Activated CD4-positive, alpha-beta T cell treated with anti-CD3 and anti-CD28 coated beads, Interleukin-2, amount 50 U/mL, for 24 hours (primary cell): ENCODE data around the gene SPSB4.

ENCODE experiments used
- DNase-seq, 2 donors: peaks; one replicate each; pipeline ENCODE4 v3.0.0-alpha.2; 2020; ENCODE audit warnings: low read depth in 1 of 2, low spot score in 1 of 2

Gene SPSB4

GRCh38 chr3:141150081-141150830 is 99.1 kb downstream of the SPSB4 start:
- no peak for DNase-seq

GRCh38 chr3:141150931-141151330 is 99.8 kb downstream of the SPSB4 start:
- DNase-seq = no peak

DNA sequence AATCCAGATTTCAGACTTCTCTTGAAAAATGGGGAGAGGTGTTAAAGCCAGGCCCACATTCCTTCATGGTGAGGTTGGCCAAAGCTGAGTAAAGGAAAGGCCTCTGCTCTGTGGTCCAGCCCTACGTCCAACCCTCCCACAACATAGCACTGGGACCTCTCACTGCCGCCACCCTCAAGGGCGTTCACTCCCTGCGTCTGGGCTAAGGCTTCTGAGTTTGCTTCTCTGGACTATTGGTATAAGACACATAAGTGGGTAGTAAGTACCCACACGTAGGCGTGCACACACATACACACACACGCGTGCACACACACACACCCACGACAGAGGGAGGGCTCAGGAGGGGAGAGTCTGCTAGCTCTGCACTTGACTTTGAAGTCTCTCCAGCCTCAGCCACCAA is 100.3 kb downstream of the SPSB4 start:
- DNase-seq = no peak

DNA sequence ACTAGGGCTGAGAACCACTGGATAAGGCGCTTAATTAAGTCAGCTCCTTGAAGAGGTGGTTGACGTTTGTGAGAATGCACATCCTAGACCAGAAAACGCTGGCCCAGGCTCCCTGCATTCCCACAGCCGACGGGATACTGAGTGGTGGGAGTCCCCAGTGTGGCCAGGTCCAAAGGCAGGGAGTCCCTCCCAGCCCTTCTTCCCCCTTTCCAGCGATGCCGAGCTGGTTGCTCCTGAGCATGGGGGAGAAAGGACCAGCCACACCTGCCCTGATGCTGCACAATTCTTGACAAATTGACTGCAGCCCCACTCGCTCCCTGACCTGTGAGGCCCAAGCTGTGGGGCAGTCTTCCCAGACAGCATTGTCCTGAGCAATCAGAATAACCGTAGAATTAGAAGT is 101.0 kb downstream of the SPSB4 start:
- DNase-seq = no peak

DNA sequence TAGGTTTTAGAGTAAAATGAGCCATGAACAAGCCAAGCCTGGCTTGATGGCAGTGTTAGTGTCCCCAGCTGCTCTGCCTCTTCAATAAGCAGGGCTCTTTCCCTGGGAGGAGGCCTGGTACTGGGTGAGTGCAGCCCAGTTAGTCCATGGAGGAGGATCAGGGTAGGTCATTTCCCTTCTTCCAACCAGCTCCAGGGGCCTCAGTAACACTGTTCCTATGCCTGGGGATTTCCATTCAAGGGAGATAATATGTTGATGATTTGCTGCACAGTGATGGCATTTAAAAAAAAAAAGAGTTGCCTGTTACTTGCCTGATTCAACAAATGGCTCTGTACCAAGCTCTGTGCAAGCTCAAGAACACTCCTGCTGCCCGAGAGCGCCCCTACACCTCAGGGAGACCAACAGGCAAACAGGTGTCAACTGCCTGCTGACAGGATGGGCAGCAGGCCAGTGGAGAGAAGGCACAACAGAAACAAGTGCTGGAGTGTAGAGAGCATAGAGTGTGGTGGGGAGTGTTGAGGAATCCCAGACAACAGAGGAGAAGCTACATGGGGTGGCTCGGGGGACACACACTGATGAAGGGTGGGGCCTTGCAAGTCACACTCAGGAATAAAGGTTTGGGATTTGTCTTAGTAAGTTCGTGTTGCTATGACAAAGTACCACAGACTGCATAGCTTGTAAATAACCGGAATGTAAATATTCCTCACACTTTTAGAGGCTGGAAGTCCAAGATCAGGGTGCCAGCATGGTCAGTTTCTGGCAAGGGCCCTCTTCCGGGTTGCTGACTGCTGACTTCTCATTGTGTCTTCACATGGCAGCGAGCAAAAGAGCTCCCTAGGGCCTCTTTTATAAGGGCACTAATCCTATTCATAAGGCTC is 101.9 kb downstream of the SPSB4 start:
- DNase-seq = no peak

DNA sequence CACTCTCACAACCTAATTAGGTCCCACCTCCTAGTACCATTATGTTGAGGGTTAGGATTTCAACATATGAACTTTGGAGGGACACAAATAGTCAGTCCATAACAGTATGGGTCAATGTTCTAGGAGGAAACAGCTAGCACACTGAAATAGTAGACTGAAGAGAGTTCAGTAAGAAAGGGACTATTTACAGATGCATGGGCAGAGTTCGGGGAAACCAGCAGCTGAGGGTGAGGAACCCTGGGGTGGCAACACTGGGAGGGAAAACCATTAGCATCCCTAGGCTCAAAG is 102.5 kb downstream of the SPSB4 start:
- no peak for DNase-seq

DNA sequence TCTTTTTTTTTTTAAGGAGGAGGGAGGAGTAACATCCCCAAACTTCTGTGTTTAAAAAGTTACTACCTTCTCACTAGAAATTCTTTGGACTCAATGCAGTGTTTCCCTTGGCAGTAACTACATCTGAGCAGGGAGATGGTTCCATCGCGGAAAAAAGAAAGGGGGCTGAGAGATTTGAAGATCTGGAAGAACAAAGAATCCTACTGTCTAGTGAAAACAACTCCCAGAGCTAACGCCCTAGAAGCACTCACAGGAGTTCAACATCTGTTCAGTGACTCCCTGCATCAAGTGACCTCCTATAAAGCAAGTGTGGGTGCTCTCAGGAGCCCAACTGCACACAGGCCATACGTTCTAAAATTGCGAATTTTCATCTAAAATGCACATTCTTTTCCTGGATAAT is 113.7 kb downstream of the SPSB4 start:
- DNase-seq = no peak

DNA sequence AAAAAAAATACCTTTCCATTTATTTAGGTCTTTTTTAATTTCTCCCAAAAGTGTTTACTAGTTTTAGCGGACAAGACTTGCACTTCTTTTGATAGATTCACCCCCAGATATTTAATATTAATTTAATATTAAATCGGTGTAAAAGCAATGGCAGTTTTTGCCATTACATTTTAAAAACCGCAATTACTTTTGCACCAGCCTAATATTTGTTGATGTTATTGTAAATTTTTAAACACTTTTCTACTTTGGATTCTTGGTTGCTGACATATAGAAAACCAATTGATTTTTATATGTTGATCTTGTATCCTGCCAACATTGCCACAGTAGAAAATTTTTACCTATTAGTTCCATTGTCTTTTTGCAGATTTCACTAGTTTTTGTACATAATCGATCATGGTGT is 116.5 kb downstream of the SPSB4 start:
- no peak for DNase-seq

GRCh38 chr3:141170678-141171295 is 119.6 kb downstream of the SPSB4 start:
- DNase-seq = no peak

GRCh38 chr3:141174674-141175073 is 123.5 kb downstream of the SPSB4 start:
- DNase-seq = no peak

DNA sequence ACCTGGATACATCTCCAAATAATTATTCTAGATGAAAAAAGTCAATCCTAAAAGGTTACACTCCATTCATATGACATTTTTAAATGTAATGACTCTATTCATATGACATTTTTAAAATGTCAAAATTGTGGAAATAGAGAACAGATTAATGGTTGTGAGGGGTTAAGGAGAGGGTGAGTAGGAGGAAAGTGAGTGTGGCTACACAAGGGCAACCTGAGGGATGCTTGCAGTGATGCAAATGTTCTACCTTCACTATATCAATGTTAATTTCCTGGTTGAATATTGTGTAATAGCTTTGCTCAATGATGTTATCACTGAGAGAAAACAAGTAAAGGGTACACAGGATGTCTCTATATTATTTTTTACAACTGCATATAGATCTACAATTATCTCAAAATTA is 125.6 kb downstream of the SPSB4 start:
- DNase-seq = no peak

DNA sequence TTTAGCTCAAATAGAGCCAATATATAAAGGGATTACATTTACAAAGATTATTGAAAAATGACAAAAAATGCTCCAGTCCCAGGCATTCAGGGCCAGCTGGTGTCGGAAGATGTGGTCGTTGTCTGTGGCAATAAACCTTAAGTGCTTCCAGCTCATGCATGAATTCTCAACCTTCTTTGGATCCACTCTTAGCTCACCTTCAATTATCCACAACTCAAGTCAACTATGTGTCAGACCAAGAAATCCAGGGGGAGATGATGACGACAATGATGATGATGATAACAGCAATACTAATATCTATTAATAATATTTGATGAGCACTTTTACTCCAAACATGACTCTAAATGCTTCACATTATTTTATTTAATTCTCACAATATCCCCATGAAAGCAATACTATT is 126.9 kb downstream of the SPSB4 start:
- no peak for DNase-seq

GRCh38 chr3:141178551-141178950 is 127.4 kb downstream of the SPSB4 start:
- no peak for DNase-seq

- DNase-seq = no peak
Measured at GRCh38 chr3:141179983-141180382, 128.8 kb downstream of the SPSB4 start.

DNA sequence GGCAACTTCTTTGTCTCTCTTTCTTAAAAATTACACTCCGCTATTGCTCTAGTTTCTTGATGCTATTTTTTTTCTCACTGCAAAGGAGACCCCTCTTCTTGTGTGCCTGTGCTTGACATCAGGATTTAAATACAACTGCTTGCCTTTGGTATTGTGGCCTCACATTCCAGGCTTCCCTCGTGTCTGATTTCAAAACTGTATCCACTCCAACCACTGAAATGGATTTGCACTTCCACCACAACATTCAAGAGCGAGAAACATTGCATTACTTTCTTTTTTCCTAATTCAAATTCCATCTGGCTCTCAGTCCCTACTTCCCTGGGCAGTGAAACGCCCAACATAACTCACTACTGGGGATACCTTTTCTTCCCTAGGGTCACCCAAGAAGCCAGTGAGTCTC is 130.0 kb downstream of the SPSB4 start:
- no peak for DNase-seq

- DNase-seq = no peak
Measured at GRCh38 chr3:141181819-141182218, 130.7 kb downstream of the SPSB4 start.

DNA sequence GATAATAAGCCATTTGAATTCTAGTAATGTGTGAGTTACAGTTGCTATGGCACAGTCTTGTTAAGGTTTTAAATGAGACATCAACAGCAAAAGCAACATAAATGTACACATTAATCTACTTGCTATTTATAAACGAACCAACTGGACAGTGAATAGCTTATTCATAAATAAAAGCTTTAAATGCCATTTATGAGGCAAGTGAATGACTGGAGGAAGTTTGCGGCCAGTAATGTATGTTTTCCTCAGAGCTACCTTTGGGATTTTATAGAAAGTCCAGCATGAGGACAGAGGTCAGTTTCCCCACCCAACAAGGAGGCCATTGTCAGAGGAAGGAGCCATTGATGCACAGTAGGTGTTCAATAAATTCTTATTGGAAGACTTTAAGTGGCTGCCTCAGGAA is 132.5 kb downstream of the SPSB4 start:
- no peak for DNase-seq

GRCh38 chr3:141184430-141184829 is 133.3 kb downstream of the SPSB4 start:
- DNase-seq = no peak

DNA sequence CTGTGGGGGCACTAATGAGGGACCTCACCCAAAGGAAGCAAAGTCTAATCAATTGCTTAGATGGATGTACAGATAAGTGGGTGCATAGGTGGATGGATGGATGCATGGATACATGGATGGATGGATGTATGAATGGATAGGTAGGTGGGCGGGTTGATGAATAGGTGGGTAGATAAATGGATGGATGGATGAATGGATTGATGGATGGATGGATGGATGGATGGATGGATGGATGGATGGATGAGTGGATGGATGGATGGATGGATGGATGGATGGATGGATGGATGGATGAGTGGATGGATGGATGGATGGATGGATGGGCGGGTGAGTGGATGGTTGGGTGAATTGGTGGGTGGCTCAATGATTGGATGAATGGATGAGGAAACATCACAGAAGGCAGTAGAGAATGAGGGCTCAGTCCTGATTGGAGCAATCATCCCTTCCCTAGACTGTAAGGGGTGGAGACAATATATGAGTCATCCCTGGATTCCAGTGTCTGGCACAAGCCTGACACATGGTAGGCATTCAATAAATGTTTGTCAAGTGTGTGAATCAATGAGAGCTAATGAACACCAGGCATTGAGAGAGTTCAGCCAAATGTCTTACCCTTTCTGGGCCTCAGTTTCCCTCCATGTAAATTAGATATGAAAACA is 140.1 kb downstream of the SPSB4 start:
- DNase-seq = no peak

GRCh38 chr3:141192345-141192744 is 141.2 kb downstream of the SPSB4 start:
- DNase-seq = peak; percentile 97 to 99

GRCh38 chr3:141193066-141193830 is 142.1 kb downstream of the SPSB4 start:
- no peak for DNase-seq
